SIG-M5 (cell line): ENCODE measurements around the gene NBPF15.
A peak's percentile ranks its signal among the peaks of the same experiment; 100 is the strongest.
"Not testable (repeated sequence)": the region's sequence is repeated elsewhere in the genome, so short reads cannot be mapped to it uniquely, and the experiment has no call there.

ENCODE experiments used
- DNase-seq: peaks from one replicate; lab custom pipeline; 2025; lab: John Stamatoyannopoulos, UW

The NBPF15 gene, protein sequence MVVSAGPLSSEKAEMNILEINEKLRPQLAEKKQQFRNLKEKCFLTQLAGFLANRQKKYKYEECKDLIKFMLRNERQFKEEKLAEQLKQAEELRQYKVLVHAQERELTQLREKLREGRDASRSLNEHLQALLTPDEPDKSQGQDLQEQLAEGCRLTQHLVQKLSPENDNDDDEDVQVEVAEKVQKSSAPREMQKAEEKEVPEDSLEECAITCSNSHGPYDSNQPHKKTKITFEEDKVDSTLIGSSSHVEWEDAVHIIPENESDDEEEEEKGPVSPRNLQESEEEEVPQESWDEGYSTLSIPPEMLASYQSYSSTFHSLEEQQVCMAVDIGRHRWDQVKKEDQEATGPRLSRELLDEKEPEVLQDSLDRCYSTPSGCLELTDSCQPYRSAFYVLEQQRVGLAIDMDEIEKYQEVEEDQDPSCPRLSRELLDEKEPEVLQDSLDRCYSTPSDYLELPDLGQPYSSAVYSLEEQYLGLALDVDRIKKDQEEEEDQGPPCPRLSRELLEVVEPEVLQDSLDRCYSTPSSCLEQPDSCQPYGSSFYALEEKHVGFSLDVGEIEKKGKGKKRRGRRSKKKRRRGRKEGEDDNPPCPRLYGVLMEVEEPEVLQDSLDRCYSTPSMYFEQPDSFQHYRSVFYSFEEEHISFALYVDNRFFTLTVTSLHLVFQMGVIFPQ

DNA sequence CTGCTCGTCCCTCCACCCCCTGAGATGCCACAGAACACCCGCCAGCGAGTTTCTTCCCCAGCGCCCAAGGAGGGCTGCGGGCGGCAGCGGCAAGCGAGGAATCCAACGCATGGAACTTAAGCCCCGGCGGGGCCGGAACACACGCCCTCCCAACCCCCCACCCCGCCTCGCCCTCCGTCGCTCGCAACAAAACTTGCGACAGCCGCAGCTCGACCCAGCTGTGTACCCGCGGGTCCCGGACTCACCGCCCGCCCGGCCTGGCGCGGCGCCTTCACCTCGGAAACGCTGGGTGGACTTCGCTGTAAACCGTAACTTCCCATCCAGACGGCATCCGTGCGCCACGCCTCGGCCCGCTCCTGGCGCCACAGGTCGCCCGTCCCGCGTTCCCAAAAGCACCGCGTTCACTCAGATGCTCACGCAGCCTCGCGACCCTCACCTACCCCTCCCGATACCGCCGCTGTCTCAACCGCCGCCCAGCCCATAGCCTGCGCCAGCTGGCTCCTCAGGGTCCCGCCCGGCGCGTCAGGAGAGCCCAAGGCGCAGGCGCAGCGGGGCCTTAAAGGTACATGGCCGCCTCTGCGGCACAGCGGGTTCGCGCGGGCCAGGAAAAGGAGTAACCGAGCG is at the start of gene NBPF15:
Gene NBPF15 (minus strand): TSS at position 534 of the 624 bp plus-strand sequence. CDS start 21,666 bp downstream, outside the sequence.
- not testable (repeated sequence) for DNase-seq

DNA sequence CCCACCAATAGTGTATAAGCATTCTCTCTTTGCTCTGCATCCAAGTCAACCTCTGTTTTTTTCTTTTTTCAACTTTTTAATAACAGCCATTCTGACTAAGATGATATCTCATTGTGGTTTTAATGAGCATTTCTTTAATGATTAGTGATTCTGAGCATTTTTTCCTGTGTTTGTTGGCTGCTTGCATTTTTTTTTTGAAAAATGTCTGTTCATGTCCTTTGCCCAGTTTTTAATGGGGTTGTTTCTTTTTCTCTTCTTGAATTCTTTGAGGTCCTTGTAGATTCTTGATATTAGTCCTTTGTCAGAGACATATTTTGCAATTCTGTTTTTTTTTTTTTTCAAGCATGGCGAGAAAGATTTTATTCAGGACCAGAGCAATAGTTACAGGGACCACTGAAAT is 35.0 kb upstream of the NBPF15 start:
- not testable (repeated sequence) for DNase-seq

DNA sequence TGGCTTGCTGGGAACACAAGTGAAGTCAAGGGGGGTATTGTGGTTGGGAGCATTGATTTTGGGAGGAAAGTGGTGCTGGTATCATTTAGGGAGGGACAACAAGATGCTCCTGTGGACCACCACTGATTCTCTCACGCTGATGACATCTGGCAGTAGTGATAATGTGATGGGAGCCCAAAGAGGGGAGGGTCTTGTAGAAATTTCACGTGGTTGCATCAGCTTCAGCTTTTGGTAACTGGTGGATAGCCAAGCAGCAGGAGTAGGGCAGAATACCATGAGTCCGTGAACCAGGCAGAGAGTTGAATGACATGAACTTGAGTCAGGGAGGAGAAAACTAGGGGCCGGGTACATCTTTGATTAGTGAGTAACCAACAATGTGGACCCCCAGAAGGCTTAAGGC is 32.7 kb upstream of the NBPF15 start:
- not testable (repeated sequence) for DNase-seq

DNA sequence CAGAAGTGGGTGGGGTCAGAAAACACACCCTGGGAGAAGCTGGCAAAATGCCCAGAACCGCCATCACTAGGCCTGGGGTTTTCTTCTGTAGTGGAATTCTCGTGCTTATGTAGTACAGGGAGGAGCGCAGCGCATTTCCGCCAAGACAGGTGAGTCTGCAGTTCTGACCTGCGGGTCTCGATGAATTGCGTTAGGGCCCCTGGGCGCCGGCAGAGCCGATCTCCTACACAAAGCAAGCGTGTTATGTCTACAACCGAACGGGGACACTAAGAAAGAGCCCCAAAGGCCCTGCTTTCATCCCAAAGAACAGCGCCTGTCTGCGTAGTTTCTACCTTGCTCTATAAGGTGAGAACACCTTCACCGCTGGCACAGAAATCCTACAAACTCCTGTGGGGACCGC is 28.9 kb upstream of the NBPF15 start:
- not testable (repeated sequence) for DNase-seq

DNA sequence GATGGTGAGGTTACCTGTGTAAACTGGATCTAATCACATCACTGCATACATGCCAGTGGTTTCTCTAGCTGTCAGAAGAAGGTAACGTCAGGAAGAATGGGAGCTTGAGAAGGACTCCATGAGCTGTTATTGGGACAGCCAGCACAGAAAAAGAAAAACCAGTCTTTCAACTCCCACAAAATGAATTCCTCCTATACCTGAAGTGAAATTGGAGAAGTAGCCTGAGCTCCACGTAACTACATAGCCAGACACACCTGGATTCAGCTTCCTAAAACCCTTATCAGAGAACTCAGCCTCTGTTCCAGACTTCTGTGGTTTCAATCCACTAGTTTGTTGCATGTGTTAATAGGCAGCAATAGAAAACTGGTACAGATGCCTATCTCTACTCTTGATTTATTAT is 25.5 kb upstream of the NBPF15 start:
- DNase-seq, result not testable (repeated sequence)

DNA sequence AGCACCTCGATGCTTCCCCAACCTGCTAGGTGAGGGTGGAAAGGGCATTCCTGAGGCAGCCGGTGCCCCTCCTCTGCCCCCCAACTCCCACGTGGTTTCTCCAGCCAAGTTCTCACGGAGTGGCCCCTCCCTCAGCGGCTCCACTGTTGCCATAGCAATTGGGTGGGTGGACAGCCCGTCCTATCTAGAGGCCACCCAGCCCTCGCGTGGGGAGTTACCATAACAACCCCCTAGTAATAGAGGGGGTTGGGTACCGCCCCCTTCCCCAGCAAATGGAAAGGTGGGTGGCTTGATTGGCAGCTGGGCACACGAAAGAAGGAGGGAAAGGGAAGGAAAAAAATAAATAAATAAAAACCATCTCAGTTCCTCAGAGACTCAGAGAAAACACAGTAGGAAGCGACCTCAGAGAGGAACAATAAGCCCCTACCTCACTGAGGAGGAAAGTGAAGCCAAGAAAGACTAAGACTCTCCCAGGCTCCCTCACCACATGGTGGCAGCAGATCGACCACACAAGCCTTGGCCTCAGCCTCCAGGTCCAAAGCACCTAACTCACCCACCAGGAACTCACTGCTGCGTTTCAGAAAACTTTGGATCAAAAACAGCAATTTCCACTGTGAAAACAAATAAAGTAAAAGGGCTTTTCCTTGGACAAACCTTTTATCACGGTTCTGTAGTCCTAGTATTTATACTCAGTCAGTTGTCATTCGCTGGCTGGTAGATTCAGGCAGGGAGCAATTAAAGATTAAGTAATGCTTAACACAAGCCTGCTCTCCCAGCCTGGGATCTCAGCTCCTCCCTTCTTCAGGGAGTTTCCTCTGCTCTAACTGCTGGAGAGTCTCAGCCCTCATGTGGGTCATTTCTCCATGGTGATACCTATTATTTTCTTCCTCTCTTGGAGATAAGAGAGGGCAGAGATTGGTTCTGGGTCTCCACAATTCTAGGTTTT is 23.9 kb upstream of the NBPF15 start:
- not testable (repeated sequence) for DNase-seq

DNA sequence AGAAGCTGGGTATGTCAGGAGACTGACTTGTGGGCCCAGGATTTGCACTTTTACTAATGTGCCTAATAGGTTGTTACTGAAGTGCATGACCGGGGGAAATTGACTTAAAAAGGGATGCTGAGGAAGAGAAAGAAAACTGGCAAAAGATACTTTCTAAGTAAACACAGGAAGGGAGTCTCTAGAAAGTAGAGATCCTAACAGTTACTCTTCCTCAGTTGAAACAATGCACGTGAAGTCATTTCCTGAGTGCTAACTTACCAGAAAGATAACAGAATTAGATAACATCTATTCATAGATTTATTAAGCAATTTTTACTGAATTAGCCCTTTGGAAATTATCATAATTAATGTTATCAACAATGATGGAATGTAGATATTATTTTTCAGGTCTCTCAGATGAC is 12.4 kb upstream of the NBPF15 start:
- not testable (repeated sequence) for DNase-seq

DNA sequence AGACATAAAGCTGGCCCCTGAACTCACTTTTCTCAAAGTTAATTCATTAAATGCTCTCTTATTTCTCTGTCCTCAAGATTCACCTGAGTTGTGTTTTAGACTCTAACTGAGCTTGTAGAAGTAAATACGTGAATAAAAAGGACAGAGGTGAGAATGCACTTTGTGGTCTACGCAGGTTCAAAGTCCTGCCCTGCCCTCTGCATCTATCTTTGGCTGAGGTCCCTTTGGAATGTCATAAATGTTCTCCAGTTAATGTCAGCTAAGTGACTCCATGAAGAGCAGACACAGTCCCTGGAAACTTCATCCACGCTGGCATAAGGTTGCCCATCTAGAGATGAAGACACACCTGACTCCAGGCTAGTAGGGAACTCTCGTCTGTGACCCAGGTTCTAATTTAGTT is 10.0 kb upstream of the NBPF15 start:
- DNase-seq, result not testable (repeated sequence)

DNA sequence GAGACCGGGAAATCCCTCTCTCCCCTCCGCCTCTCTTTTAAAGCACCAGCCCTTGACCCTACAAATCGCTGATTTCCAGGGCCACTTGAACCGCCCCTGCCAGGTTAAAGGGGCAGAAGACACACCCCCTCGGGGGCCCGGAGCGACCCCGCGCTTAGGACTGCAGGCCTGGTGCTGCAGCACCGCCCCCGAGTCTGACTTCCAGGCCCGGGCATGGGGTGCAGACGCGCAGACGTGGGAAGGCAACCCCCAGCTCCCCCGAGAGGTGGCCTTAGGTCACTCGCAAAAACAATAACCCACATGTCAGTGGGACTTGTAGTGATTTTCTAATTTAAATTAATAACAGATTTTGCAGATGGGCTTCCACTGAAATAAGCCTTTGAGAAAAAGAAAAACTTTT is 309 bp upstream of the NBPF15 start:
- DNase-seq, result not testable (repeated sequence)

DNA sequence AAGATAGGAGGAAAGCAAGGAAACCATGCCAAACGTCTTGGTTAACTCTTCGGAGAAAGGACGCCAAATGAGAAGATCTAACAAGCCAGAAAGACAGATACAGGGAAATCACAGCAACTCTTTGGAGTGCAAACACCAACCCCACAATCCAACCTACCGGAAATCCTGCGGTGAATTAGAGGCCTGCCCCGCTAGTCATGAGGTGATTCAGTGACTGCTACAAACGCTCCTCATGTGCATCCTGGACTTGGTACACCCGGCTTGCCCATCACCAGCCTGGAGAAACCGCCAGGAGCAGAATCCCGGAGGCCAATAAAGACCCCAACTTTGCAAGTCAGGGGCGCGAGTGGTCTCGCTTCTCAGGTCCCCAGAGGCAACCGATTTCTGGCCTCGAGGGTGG is 783 bp downstream of the NBPF15 start:
- not testable (repeated sequence) for DNase-seq

DNA sequence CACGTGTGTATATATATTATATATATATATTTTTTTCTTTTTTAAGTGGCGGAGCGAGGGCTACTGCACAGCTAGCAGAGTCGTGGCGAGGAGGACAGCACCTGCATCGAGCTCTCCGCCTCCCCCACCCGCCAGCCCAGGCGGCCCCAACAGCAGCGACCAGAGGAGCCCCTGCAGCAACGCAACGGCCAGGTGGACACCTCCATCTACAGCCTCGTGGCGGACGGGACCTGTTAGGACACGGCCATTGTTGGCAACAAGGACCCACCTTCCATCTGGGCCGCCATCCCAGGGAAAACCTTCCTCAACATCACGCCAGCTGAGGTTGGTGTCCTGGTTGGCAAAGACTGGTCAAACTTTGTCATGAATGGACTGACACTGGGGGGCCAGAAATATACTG is 19.1 kb downstream of the NBPF15 start:
- not testable (repeated sequence) for DNase-seq

DNA sequence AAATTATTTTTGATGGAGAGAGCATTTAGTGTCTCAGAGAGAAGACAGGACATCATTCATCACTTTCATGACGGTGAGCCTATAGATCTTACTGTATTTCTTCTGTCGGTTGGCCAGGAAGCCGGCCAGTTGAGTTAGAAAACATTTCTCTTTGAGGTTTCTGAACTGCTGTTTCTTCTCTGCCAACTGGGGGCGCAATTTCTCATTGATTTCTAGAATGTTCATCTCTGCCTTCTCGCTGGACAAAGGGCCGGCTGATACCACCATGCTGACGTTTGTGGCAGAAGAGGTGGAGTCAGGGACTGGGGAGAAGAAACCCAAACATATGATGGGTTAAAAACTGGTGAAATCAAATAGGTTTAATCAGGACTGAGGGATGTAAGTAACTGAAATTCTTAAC is 21.7 kb downstream of the NBPF15 start:
- not testable (repeated sequence) for DNase-seq

DNA sequence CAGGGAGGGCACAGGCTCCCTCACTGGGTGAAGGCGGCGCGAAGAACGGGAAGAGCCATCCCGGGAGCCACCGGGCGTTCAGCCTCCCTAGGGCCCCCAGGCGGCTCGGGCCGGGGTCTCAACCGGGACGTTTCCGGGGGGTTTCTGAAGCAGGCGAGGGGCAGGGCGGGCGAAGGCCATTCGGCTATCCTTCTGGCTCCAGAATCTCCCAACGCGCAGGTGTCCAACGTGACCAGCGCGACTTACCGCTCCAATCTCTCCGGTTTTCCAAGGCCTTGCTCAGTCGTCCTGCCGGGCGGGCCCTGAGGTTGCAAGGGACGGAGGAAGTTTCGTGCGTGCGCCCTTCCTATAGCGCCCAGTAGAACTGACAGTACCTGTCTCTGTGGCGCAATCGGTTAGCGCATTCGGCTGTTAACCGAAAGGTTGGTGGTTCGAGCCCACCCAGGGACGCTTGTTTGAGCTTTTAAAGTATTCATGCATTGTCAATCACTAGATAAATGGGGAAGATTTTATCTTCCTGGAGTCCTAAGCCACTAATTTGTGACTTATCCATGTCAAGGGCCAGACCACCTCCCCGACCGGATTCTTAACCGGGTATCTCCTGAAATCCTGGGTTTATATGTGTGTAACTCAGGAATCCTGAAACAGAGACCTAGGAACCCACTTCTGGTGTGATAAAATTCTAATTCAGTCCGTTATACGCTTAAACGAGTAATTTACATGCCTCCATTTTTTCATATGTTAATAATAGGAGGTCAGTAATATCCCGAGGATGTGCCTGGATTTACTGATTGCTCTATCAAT is 42.4 kb downstream of the NBPF15 start:
- not testable (repeated sequence) for DNase-seq

DNA sequence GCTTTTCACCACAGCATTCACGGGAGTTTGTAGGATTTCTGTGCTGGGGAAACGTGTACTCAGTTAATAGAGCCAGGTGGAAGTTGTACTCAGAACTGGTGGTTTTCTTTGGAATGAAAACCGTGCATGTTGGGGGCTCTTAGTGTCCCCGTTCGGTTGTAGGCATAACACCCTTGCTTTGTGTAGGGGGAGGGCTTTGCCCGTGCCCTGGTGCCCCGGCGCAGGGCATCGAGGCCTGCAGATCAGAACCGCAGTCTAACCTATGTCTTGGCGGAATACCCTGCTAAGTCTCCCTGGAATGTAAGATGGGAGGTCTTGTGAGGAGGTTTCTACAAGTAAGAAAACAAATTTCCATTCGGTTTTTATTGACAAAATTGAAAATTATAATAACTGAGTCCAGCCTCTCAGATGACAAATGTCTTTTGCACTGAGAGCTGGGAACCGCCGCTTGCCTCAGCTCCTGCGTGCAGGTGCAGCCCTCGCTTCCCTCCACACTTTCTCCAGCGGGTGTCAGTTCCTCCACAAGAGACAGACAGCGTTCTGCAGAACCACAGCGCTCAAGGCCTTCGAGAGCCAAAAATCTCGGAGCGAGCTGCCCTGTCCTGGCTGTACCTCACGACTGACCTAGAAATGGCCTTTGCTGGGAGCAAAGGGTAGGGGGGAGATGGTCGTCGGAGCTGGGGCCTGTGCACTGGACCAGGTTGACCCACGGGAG is 47.9 kb downstream of the NBPF15 start:
- not testable (repeated sequence) for DNase-seq

DNA sequence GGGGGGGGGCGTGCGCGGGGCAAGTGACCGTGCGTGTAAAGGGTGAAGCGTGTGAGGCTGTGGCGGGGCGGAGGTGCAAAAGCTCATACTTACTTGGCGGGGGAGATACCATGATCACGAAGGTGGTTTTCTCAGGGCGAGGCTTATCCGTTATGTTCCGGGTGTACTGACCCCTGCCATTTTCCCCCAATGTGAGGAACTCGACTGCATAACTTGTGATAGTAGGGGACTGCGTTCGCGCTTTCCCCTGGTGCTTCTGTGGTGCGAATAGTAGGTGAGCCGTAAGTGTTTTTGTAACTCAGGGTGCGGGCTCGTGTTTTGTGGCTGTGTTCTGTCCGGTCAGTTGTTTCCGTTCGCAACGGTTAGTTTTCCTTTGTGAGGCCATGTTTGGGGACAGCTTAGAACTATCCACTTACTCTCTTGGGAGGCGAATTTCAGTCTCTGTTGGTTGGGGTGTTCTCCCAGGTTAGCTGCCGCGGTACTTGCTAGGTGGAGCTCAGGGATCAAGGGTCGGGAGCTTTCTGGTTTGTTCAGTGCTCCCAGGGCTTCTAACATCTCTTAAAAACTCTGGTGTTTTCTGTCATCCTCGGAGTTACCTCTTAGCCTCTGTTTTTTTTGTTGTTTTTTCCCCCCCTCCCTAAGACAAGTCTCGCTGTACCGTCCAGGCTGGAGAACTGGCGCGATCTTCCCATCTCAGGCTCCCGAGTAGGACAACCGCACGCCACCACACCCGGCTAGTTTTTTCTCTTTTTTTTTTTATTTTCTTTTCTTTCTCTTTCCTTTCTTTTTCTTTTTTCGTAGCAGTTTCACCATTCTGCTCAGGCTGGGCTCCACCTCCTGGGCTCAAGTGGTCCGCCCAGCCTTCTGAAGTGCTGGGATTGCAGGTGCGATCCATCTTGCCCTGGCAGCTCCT is 48.7 kb downstream of the NBPF15 start:
- peak; percentile 98 for DNase-seq

DNA sequence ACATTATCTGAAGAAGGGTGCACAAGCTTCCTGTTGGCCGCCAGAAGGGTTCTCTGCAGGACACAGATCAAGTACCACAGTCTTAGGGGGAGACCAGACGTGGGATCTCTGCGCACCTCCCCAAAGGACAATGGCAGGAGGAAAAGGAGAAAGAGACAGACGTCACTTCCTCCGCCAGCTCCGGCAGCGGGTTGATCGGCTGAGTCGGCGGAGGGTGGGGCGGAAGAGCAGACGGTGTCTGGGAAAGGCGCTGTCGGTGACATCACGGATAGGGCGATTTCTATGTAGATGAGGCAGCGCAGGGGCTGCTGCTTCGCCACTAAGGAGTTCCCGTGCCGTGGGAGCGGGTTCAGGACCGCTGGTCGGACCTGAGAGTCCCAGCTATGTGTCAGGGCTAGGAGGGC is 49.4 kb downstream of the NBPF15 start:
- peak; percentile 26 for DNase-seq

DNA sequence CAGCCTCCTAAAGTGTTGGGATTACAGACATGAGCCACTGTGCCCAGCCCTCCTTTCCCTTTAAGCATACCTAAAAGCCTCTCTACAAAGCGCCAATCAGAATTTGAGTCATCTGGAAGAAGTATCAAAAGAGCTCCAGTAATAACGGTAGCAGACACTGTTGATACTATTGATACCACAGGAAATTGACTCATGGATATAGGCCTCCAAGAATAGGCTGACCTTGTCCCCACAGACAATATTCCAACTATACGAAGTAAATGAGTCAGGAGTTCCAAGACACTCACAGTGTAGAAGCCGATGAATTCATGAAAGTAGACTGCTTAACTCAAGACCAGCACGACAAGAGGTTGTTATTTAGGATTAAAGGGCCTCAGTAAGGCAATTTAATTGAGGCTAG is 58.7 kb downstream of the NBPF15 start:
- DNase-seq, result not testable (repeated sequence)

DNA sequence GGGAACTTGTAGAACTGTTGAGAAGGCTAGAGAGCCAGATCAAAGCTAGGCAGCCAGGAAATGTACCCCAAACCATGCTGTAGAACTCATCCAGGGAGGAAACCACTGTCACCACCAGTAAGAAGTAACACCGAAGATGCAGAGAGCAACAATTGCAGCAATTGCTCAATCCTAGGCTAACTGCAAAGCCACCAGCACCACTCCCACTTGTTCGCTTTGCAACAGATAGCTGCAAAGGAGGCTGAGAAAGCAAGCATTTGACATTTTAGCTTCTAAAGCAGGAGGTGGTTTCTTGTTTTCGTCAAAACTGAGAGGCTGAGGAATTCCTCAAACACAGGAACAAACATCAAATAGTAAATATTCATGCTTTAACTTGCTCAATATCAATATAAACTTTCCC is 89.8 kb downstream of the NBPF15 start:
- not testable (repeated sequence) for DNase-seq
